K562 (cell line): ENCODE results near the gene CHD6. TPM values are rescaled to one million over a fixed set of nuclear protein-coding genes. Genes with fewer than 3 reads are reported as not detected.

Experiments
- ATAC-seq: fragments of 200-7000 bp; cut with Tn5 transposase; 3 replicates; pipeline ENCODE4 v1.9.1; 2020; ENCODE audit warnings: moderate library complexity
- BruUV-seq: library from RNA; stranded (reverse); fragments of 400-500 nt; replicated peaks from 2 replicates; lab custom pipeline; 2021; lab: Mats Ljungman, UMichigan
- CTCF ChIA-PET: fragments of 300-600 bp; formaldehyde crosslinking; extraction: SDS; loops from one replicate; lab custom pipeline; 2021; ENCODE audit warnings: low intra/inter-chr PET ratio; lab: Yijun Ruan, JAX
- POLR2A ChIA-PET: fragments of 300-600, 350-650 bp; sonication (Branson Sonifier 250); formaldehyde crosslinking; extraction: SDS; loops from one replicate; lab custom pipeline; 2021; ENCODE audit warnings: antibody characterized with exemption, inconsistent platforms; lab: Yijun Ruan, JAX
- DNase-seq, 4 experiments: peaks; one replicate each; pipeline versions ENCODE4 v3.0.0 to v3.0.0-alpha.2; 2011 to 2018; ENCODE audit warnings: low spot score in 3 of 4, mixed read lengths in 3 of 4; ENCODE audit errors: extremely low read depth in 1 of 4
- FAIRE-seq: peaks from 2 replicates; lab custom pipeline; 2011; peaks lifted over from hg19 to GRCh38; lab: Jason Lieb, UNC
- H2AFZ ChIP-seq: 2 replicates; pipeline ENCODE4 v1.6.0; 2011; ENCODE audit warnings: low read depth, low read length, control low read depth, inconsistent platforms
- H3K27ac ChIP-seq: fragments of 200-600 bp; 3 replicates; pipeline ENCODE4 v1.8.0; 2011; ENCODE audit warnings: low read depth, mild to moderate bottlenecking, control low read depth, inconsistent platforms, low read length, moderate library complexity, mixed read lengths; ENCODE audit errors: extremely low read depth
- H3K27me3 ChIP-seq, 2 experiments: fragments of 300-600 bp in 1 of 2; 2 replicates in 1 of 2; 3 replicates in 1 of 2; pipeline versions ENCODE4 v1.6.0 to v1.8.0; 2011; ENCODE audit warnings: inconsistent platforms in 2 of 2, low read length in 2 of 2, mild to moderate bottlenecking in 1 of 2, mixed read lengths in 1 of 2, moderate library complexity in 1 of 2; ENCODE audit not compliant: control insufficient read depth in 2 of 2, insufficient read depth in 2 of 2
- H3K36me3 ChIP-seq: fragments of 300-600 bp; 3 replicates; pipeline ENCODE4 v1.8.0; 2011; ENCODE audit warnings: mild to moderate bottlenecking, low read length, inconsistent platforms; ENCODE audit not compliant: control insufficient read depth, insufficient read depth
- H3K4me1 ChIP-seq, 2 experiments: fragments of 200-600 bp in 1 of 2; replicated peaks in 1 of 2; 2 replicates in 1 of 2; 3 replicates in 1 of 2; pipeline versions ENCODE4 v1.5.1 to v1.8.0; 2011; ENCODE audit warnings: inconsistent platforms in 2 of 2, low read length in 2 of 2, mild to moderate bottlenecking in 1 of 2, mixed read lengths in 1 of 2, moderate library complexity in 1 of 2; ENCODE audit not compliant: control insufficient read depth in 2 of 2, insufficient read depth in 2 of 2
- H3K4me2 ChIP-seq: 2 replicates; pipeline ENCODE4 v1.6.1; 2011; ENCODE audit warnings: low read length, control low read depth, inconsistent platforms, mixed read lengths; ENCODE audit not compliant: insufficient read depth
- H3K4me3 ChIP-seq: fragments of 200-600 bp; sonication (generic), shearing (Covaris generic); 2 replicates; pipeline ENCODE4 v1.5.1; 2016; ENCODE audit warnings: control low read depth, inconsistent platforms
- H3K79me2 ChIP-seq: fragments of 200-600 bp; 3 replicates; pipeline ENCODE4 v1.8.0; 2011; ENCODE audit warnings: low read length, inconsistent platforms; ENCODE audit not compliant: control insufficient read depth, insufficient read depth
- H3K9ac ChIP-seq, 2 experiments: 2 replicates each; pipeline versions ENCODE4 v1.6.0 to v1.6.1; 2011; ENCODE audit warnings: low read depth in 2 of 2, low read length in 2 of 2, control low read depth in 1 of 2, inconsistent platforms in 1 of 2, mild to moderate bottlenecking in 1 of 2, mixed read lengths in 1 of 2; ENCODE audit not compliant: insufficient read depth in 1 of 2
- H3K9me1 ChIP-seq: one replicate; pipeline ENCODE4 v1.6.0; 2011; ENCODE audit warnings: inconsistent platforms, mild to moderate bottlenecking, low read length, moderate library complexity; ENCODE audit not compliant: control insufficient read depth, insufficient read depth
- H3K9me3 ChIP-seq: replicated peaks from 2 replicates; pipeline ENCODE4 v1.5.1; 2011; ENCODE audit warnings: low read depth, low read length, inconsistent platforms; ENCODE audit not compliant: control insufficient read depth, insufficient read depth
- H4K20me1 ChIP-seq: replicated peaks from 2 replicates; pipeline ENCODE4 v1.6.1; 2011; ENCODE audit warnings: low read length, inconsistent platforms, mixed read lengths; ENCODE audit not compliant: control insufficient read depth, insufficient read depth
- ARID1B ChIP-seq: fragments of 450-650 bp; IDR thresholded peaks from 2 replicates; pipeline ENCODE4 v1.6.1; 2016; ENCODE audit warnings: antibody characterized with exemption, mild to moderate bottlenecking, inconsistent platforms
- BMI1 ChIP-seq: fragments of 150-350 bp; IDR thresholded peaks from 2 replicates; pipeline ENCODE4 v1.6.1; 2014; ENCODE audit warnings: low read length
- DACH1 ChIP-seq: fragments of 450-650 bp; IDR thresholded peaks from 2 replicates; pipeline ENCODE4 v1.6.1; 2018; ENCODE audit not compliant: partially characterized antibody
- ESRRA ChIP-seq: fragments of 450-650 bp; IDR thresholded peaks from 2 replicates; pipeline ENCODE4 v1.6.1; 2014; ENCODE audit warnings: low read depth, mild to moderate bottlenecking, moderate library complexity, borderline replicate concordance
- FOXJ2 ChIP-seq: fragments of 200-800 bp; sonication (Bioruptor generic); IDR thresholded peaks from 2 replicates; pipeline ENCODE4 v1.6.1; 2016; ENCODE audit warnings: missing genetic modification characterization, missing compliant biosample characterization
- RFX5 ChIP-seq: IDR thresholded peaks from 2 replicates; pipeline ENCODE4 v1.6.1; 2011; ENCODE audit warnings: low read depth, mild to moderate bottlenecking, improper control_type of control experiment, low read length
- SIN3A ChIP-seq, 2 experiments: fragments of 150-350 bp in 1 of 2; IDR thresholded peaks; 2 replicates each; pipeline ENCODE4 v1.6.1; 2011 to 2016; ENCODE audit warnings: borderline replicate concordance in 2 of 2, low read depth in 2 of 2, low read length in 2 of 2, mild to moderate bottlenecking in 2 of 2, moderate library complexity in 2 of 2; ENCODE audit not compliant: control insufficient read depth in 1 of 2
- SMAD1 ChIP-seq: fragments of 150-350 bp; IDR thresholded peaks from 2 replicates; pipeline ENCODE4 v1.6.1; 2014; ENCODE audit warnings: low read length, low read depth; ENCODE audit not compliant: partially characterized antibody
- SMARCE1 ChIP-seq: fragments of 450-650 bp; IDR thresholded peaks from 2 replicates; pipeline ENCODE4 v1.7.1; 2016; ENCODE audit warnings: mild to moderate bottlenecking
- ZNF146 ChIP-seq: IDR thresholded peaks from one replicate; pipeline ENCODE4 v1.6.1; 2018; ENCODE audit warnings: missing compliant biosample characterization; ENCODE audit not compliant: unreplicated experiment
- ZNF175 ChIP-seq: fragments of 200-800 bp; sonication (Bioruptor generic); IDR thresholded peaks from 2 replicates; pipeline ENCODE4 v1.6.1; 2016; ENCODE audit warnings: low read depth, mild to moderate bottlenecking, missing genetic modification characterization, missing compliant biosample characterization
- ZNF316 ChIP-seq: fragments of 450-650 bp; IDR thresholded peaks from 2 replicates; pipeline ENCODE4 v1.6.1; 2016
- ZNF384 ChIP-seq: IDR thresholded peaks from 2 replicates; pipeline ENCODE4 v1.6.1; 2012; ENCODE audit warnings: low read depth, low read length, improper control_type of control experiment
- ZNF398 ChIP-seq: fragments of 250-450 bp; sonication (Bioruptor Pico); IDR thresholded peaks from 2 replicates; pipeline ENCODE4 v1.8.0; 2021; ENCODE audit warnings: moderate library complexity, mild to moderate bottlenecking, inconsistent platforms
- WGBS: fragments of 100-300 bp; shearing (Covaris generic); methylation state at CpG from one replicate; pipeline ENCODE4 v1.1.6; 2016; ENCODE audit warnings: low coverage, mixed read lengths; ENCODE audit not compliant: insufficient coverage; ENCODE audit errors: missing lambda C conversion rate; 5-methylcytosine and 5-hydroxymethylcytosine counted together
- in situ Hi-C: fragments of 300-500 bp; cut with MboI; formaldehyde crosslinking; loops from 4 replicates; pipeline ENCODE4 v1.15.0; 2018; ENCODE audit warnings: inconsistent platforms, mixed read lengths
- intact Hi-C: fragments of 100-400 bp; cut with micrococcal nuclease; formaldehyde crosslinking; loops from 2 replicates; pipeline ENCODE4 v1.14.2; 2022
- polyA plus RNA-seq, 8 experiments: library from polyadenylated mRNA; depleted of rRNA in 4 of 8; stranded (reverse) in 5 of 8; unstranded in 3 of 8; fragments of >200 nt; fragmentation: Nextera tagmentation in 2 of 8; fragmentation: Illumina TruSeq in 1 of 8; extraction: Ambion mirVana in 2 of 8; extraction: Trizol in 1 of 8; gene quantifications; 2 replicates each; pipeline versions ENCODE4 v1.2.1 to v1.2.3, GENCODE V29; 2011 to 2014; ENCODE audit warnings: inconsistent platforms in 1 of 8, missing spikeins in 1 of 8
- total RNA-seq, 7 experiments: library from RNA; depleted of rRNA in 6 of 7; stranded (reverse); fragments of >200 nt in 6 of 7; fragmentation: Illumina TruSeq in 2 of 7; extraction: Trizol in 2 of 7; gene quantifications; 2 replicates each; pipeline versions ENCODE4 v1.2.1 to v1.2.3, GENCODE V29; 2011 to 2021; ENCODE audit warnings: low replicate concordance in 1 of 7
- TF ChIP-seq, protein P1 (sequence below), 2 experiments: fragments of 450-650 bp; IDR thresholded peaks; 2 replicates each; pipeline ENCODE4 v1.6.1; 2018; ENCODE audit warnings: mild to moderate bottlenecking in 2 of 2, low read depth in 1 of 2; ENCODE audit not compliant: partially characterized antibody in 2 of 2

Gene CHD6
- total and polyA plus RNA-seq, 9 of the 15 experiments (the other 6 are each of a cell fraction or from before 2014, with no cell fraction given) = 3.9 to 24.2 (median 12.8) TPM

- TF ChIP-seq SMARCE1 = no peak
- TF ChIP-seq ZNF316 = no peak
- TF ChIP-seq ZNF384 = no peak
- TF ChIP-seq BMI1 = no peak
- TF ChIP-seq, protein P1, sequence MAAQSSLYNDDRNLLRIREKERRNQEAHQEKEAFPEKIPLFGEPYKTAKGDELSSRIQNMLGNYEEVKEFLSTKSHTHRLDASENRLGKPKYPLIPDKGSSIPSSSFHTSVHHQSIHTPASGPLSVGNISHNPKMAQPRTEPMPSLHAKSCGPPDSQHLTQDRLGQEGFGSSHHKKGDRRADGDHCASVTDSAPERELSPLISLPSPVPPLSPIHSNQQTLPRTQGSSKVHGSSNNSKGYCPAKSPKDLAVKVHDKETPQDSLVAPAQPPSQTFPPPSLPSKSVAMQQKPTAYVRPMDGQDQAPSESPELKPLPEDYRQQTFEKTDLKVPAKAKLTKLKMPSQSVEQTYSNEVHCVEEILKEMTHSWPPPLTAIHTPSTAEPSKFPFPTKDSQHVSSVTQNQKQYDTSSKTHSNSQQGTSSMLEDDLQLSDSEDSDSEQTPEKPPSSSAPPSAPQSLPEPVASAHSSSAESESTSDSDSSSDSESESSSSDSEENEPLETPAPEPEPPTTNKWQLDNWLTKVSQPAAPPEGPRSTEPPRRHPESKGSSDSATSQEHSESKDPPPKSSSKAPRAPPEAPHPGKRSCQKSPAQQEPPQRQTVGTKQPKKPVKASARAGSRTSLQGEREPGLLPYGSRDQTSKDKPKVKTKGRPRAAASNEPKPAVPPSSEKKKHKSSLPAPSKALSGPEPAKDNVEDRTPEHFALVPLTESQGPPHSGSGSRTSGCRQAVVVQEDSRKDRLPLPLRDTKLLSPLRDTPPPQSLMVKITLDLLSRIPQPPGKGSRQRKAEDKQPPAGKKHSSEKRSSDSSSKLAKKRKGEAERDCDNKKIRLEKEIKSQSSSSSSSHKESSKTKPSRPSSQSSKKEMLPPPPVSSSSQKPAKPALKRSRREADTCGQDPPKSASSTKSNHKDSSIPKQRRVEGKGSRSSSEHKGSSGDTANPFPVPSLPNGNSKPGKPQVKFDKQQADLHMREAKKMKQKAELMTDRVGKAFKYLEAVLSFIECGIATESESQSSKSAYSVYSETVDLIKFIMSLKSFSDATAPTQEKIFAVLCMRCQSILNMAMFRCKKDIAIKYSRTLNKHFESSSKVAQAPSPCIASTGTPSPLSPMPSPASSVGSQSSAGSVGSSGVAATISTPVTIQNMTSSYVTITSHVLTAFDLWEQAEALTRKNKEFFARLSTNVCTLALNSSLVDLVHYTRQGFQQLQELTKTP (IDR thresholded peaks at IDR 0.05; ENCODE audit: low read depth in 1 of 2, partially characterized antibody in 2 of 2) = no peak
- TF ChIP-seq ESRRA = no peak
- no peak for TF ChIP-seq ARID1B
- TF ChIP-seq ZNF146 = no peak
- TF ChIP-seq SIN3A (IDR thresholded peaks at IDR 0.05; ENCODE audit: borderline replicate concordance in 2 of 2, control insufficient read depth in 1 of 2, low read depth in 2 of 2, low read length in 2 of 2) = no peak
- TF ChIP-seq DACH1 = no peak
- TF ChIP-seq FOXJ2 (tag) = no peak
- no peak for TF ChIP-seq SMAD1
- TF ChIP-seq ZNF175 = no peak
- TF ChIP-seq ZNF398 = no peak
- TF ChIP-seq RFX5 = no peak
- TF ChIP-seq, all 486 proteins: peak for 0
- peaks cover 31% of the 10 kb centered on the region for H4K20me1 ChIP-seq
- no peak overlapping the region for H2AFZ ChIP-seq
- no peaks in the 10 kb centered on the region for H3K36me3 ChIP-seq
- no peak overlapping the region for H3K9ac ChIP-seq
- POLR2A ChIA-PET = interaction anchor here (0.6 kb wide), 1 partner anchor 251 kb away, joined by 3 read pairs; no protein-coding TSS in a partner anchor
- FAIRE-seq (no peak), DNase-seq (no peak), ATAC-seq (no peak)
- H3K79me2 ChIP-seq = no peaks in the 10 kb centered on the region
- peaks cover 34 to 68% of the 10 kb centered on the region in 2 experiments; a peak in 4 of 5 replicates for H3K27me3 ChIP-seq
- H3K27ac ChIP-seq = no peak overlapping the region
- intact Hi-C loops = no loop called here
- CTCF ChIA-PET = no interaction called here
- H3K9me1 ChIP-seq = no peaks in the 10 kb centered on the region
- BruUV-seq = no TSS peak
- H3K9me3 ChIP-seq = no peaks in the 10 kb centered on the region
- H3K4me3 ChIP-seq = no peak overlapping the region
- 0% methylated on average over 8 of the region's 13 CpGs for WGBS
- H3K4me1 ChIP-seq = peaks cover 0 to 38% of the 10 kb centered on the region in 2 experiments; a peak in 2 of 5 replicates
- in situ Hi-C loops = no loop called here
- no peak overlapping the region for H3K4me2 ChIP-seq
These were observed 253.8 kb downstream of the CHD6 start for GRCh38 chr20:41364236-41364855.
